ENCODE measurements around the gene UNC13B. TPM values are rescaled to one million over a fixed set of nuclear protein-coding genes. Genes with fewer than 3 reads are reported as not detected.
"Not testable (repeated sequence)": the region's sequence is repeated elsewhere in the genome, so short reads cannot be mapped to it uniquely, and the experiment has no call there.

Gene UNC13B
- total RNA-seq, 1 donor from 2014 or later, result 16.8 TPM

GRCh38 chr9:35136866-35137265, 24.9 kb upstream of the UNC13B start:
- FAIRE-seq (no peak), DNase-seq (ENCODE audit: low read depth) (no peak)
- no peak overlapping the region for H3K4me3 ChIP-seq (ENCODE audit: low read depth, low read length)
- no peak for TF ChIP-seq CTCF (IDR thresholded peaks at IDR 0.05; ENCODE audit: insufficient read depth, low read length, severe bottlenecking)
- H3K27me3 ChIP-seq (ENCODE audit: control insufficient read depth, insufficient read depth, low read length), result no peaks in the 10 kb centered on the region
- no peaks in the 10 kb centered on the region for H3K36me3 ChIP-seq (ENCODE audit: control insufficient read depth, insufficient read depth, low read length)

- Histone ChIP-seq H3K36me3 (ENCODE audit: control insufficient read depth, insufficient read depth, low read length) (no peaks in the 10 kb centered on the region), H3K4me3 (ENCODE audit: low read depth, low read length) (no peak overlapping the region), H3K27me3 (ENCODE audit: control insufficient read depth, insufficient read depth, low read length) (no peaks in the 10 kb centered on the region)
- TF ChIP-seq CTCF (IDR thresholded peaks at IDR 0.05; ENCODE audit: insufficient read depth, low read length, severe bottlenecking), result no peak
- no peak for FAIRE-seq
- DNase-seq (ENCODE audit: low read depth), result no peak
Observed at GRCh38 chr9:35140093-35140492, 21.7 kb upstream of the UNC13B start.

GRCh38 chr9:35142037-35142436, 19.8 kb upstream of the UNC13B start:
- no peak for TF ChIP-seq CTCF (IDR thresholded peaks at IDR 0.05; ENCODE audit: insufficient read depth, low read length, severe bottlenecking)
- FAIRE-seq (no peak), DNase-seq (ENCODE audit: low read depth) (no peak)
- no peaks in the 10 kb centered on the region for H3K27me3 ChIP-seq (ENCODE audit: control insufficient read depth, insufficient read depth, low read length)
- H3K4me3 ChIP-seq (ENCODE audit: low read depth, low read length), result no peak overlapping the region
- no peaks in the 10 kb centered on the region for H3K36me3 ChIP-seq (ENCODE audit: control insufficient read depth, insufficient read depth, low read length)

GRCh38 chr9:35147941-35148563, 13.8 kb upstream of the UNC13B start:
- not testable (repeated sequence) for DNase-seq (ENCODE audit: low read depth); H3K4me3 ChIP-seq (ENCODE audit: low read depth, low read length); H3K27me3 ChIP-seq (ENCODE audit: control insufficient read depth, insufficient read depth, low read length); H3K36me3 ChIP-seq (ENCODE audit: control insufficient read depth, insufficient read depth, low read length); FAIRE-seq

GRCh38 chr9:35152926-35153325, 8.9 kb upstream of the UNC13B start:
- Histone ChIP-seq H3K4me3 (ENCODE audit: low read depth, low read length) (no peak overlapping the region), H3K27me3 (ENCODE audit: control insufficient read depth, insufficient read depth, low read length) (no peaks in the 10 kb centered on the region), H3K36me3 (ENCODE audit: control insufficient read depth, insufficient read depth, low read length) (no peaks in the 10 kb centered on the region)
- DNase-seq (ENCODE audit: low read depth), result no peak
- TF ChIP-seq CTCF (IDR thresholded peaks at IDR 0.05; ENCODE audit: insufficient read depth, low read length, severe bottlenecking), result no peak
- no peak for FAIRE-seq

GRCh38 chr9:35156781-35157180, 5.0 kb upstream of the UNC13B start:
- Histone ChIP-seq H3K36me3 (ENCODE audit: control insufficient read depth, insufficient read depth, low read length) (no peaks in the 10 kb centered on the region), H3K27me3 (ENCODE audit: control insufficient read depth, insufficient read depth, low read length) (no peaks in the 10 kb centered on the region), H3K4me3 (ENCODE audit: low read depth, low read length) (no peak overlapping the region)
- FAIRE-seq (no peak), DNase-seq (ENCODE audit: low read depth) (no peak)
- TF ChIP-seq CTCF (IDR thresholded peaks at IDR 0.05; ENCODE audit: insufficient read depth, low read length, severe bottlenecking), result no peak

- not testable (repeated sequence) for DNase-seq (ENCODE audit: low read depth); H3K36me3 ChIP-seq (ENCODE audit: control insufficient read depth, insufficient read depth, low read length); H3K4me3 ChIP-seq (ENCODE audit: low read depth, low read length); FAIRE-seq; H3K27me3 ChIP-seq (ENCODE audit: control insufficient read depth, insufficient read depth, low read length)
Observed at GRCh38 chr9:35157836-35158235, 4.0 kb upstream of the UNC13B start.

All from bronchial epithelial cell (primary cell).